ENCODE data around the gene FBXL15. TPM values are rescaled to one million over a fixed set of nuclear protein-coding genes. Genes with fewer than 3 reads are reported as not detected.

The FBXL15 gene
- total RNA-seq, result 9.4 TPM
- long read RNA-seq, partial matches to known transcripts, result 33 of 42 reads
- long read RNA-seq, other reads (novel, unspliced or antisense), result 7 of 42 reads

GRCh38 chr10:102420714-102421506, at the start of gene FBXL15:
TSS of gene FBXL15 (plus strand) at chr10:102420836. CDS start at chr10:102421130, 294 bp downstream.
- intact Hi-C loops (cut with DNase I), result no loop called here
- ATAC-seq (ENCODE audit: poor library complexity), result peak; percentile 92
- DNase-seq, result peak; percentile 98

- ATAC-seq (ENCODE audit: poor library complexity) (no peak), DNase-seq (no peak)
- intact Hi-C loops (cut with DNase I), result no loop called here
Observed at GRCh38 chr10:102371295-102371694, 49.3 kb upstream of the FBXL15 start.

- intact Hi-C loops (cut with DNase I), result no loop called here
- ATAC-seq (ENCODE audit: poor library complexity), result no peak
- no peak for DNase-seq
Observed at GRCh38 chr10:102375250-102375649, 45.4 kb upstream of the FBXL15 start.

GRCh38 chr10:102375867-102376266, 44.8 kb upstream of the FBXL15 start:
- ATAC-seq (ENCODE audit: poor library complexity) (no peak), DNase-seq (no peak)
- intact Hi-C loops (cut with DNase I), result no loop called here

GRCh38 chr10:102376901-102377300, 43.7 kb upstream of the FBXL15 start:
- intact Hi-C loops (cut with DNase I), result no loop called here
- DNase-seq, result no peak
- no peak for ATAC-seq (ENCODE audit: poor library complexity)

GRCh38 chr10:102379383-102379782, 41.3 kb upstream of the FBXL15 start:
- intact Hi-C loops (cut with DNase I), result no loop called here
- DNase-seq (no peak), ATAC-seq (ENCODE audit: poor library complexity) (no peak)

- ATAC-seq (ENCODE audit: poor library complexity) (no peak), DNase-seq (no peak)
- intact Hi-C loops (cut with DNase I), result no loop called here
Observed at GRCh38 chr10:102381983-102382382, 38.7 kb upstream of the FBXL15 start.

GRCh38 chr10:102382871-102383270, 37.8 kb upstream of the FBXL15 start:
- no peak for ATAC-seq (ENCODE audit: poor library complexity)
- no peak for DNase-seq
- intact Hi-C loops (cut with DNase I), result no loop called here

- ATAC-seq (ENCODE audit: poor library complexity) (no peak), DNase-seq (no peak)
- intact Hi-C loops (cut with DNase I), result no loop called here
Observed at GRCh38 chr10:102384053-102384452, 36.6 kb upstream of the FBXL15 start.

GRCh38 chr10:102384606-102385429, 35.8 kb upstream of the FBXL15 start:
- peak; percentile 64 for ATAC-seq (ENCODE audit: poor library complexity)
- DNase-seq, result no peak
- intact Hi-C loops (cut with DNase I), result no loop called here

GRCh38 chr10:102389894-102390293, 30.7 kb upstream of the FBXL15 start:
- intact Hi-C loops (cut with DNase I), result loop anchor here (10.0 kb wide), 1 partner anchor 85 kb away; no protein-coding TSS in a partner anchor
- DNase-seq, result no peak
- no peak for ATAC-seq (ENCODE audit: poor library complexity)

- intact Hi-C loops (cut with DNase I), result loop anchor here (10.0 kb wide), 1 partner anchor 82 kb away; no protein-coding TSS in a partner anchor
- no peak for ATAC-seq (ENCODE audit: poor library complexity)
- DNase-seq, result no peak
Observed at GRCh38 chr10:102392306-102392705, 28.3 kb upstream of the FBXL15 start.

GRCh38 chr10:102393411-102394078, 27.1 kb upstream of the FBXL15 start:
- intact Hi-C loops (cut with DNase I), result loop anchor here (10.0 kb wide), 1 partner anchor 81 kb away; no protein-coding TSS in a partner anchor
- ATAC-seq (ENCODE audit: poor library complexity) (no peak), DNase-seq (no peak)

- intact Hi-C loops (cut with DNase I), result loop anchor here (10.0 kb wide), 1 partner anchor 81 kb away; no protein-coding TSS in a partner anchor
- ATAC-seq (ENCODE audit: poor library complexity) (peak; percentile 95), DNase-seq (peak; percentile 97)
Observed at GRCh38 chr10:102394079-102394800, 26.4 kb upstream of the FBXL15 start.

GRCh38 chr10:102394801-102395399, 25.7 kb upstream of the FBXL15 start:
- no peak for ATAC-seq (ENCODE audit: poor library complexity)
- DNase-seq, result peak; percentile 57
- intact Hi-C loops (cut with DNase I), result loop anchor here (5.0 to 10.0 kb wide), 2 partner anchors 80 to 168 kb away; partner anchors contain the start of gene ELOVL3

GRCh38 chr10:102395400-102396316, 25.0 kb upstream of the FBXL15 start, which contains the start of gene NFKB2:
TSS of gene NFKB2 (plus strand) at chr10:102395705. CDS start at chr10:102395960, 255 bp downstream.
- intact Hi-C loops (cut with DNase I), result loop anchor here (5.0 to 10.0 kb wide), 2 partner anchors 79 to 168 kb away; partner anchors contain the start of gene ELOVL3
- ATAC-seq (ENCODE audit: poor library complexity) (peak; percentile 73), DNase-seq (peak; percentile 94)

- ATAC-seq (ENCODE audit: poor library complexity), result no peak
- DNase-seq, result peak; percentile 26
- intact Hi-C loops (cut with DNase I), result loop anchor here (5.0 to 10.0 kb wide), 2 partner anchors 79 to 169 kb away; partner anchors contain the start of gene ELOVL3
Observed at GRCh38 chr10:102396317-102396650, 24.4 kb upstream of the FBXL15 start.

All from Right ventricle myocardium superior (tissue), 1 donor.